GM18867 (cell line): Measurements from ENCODE around the gene LHX2.

Experiments
- ATAC-seq: cut with Tn5 transposase; IDR thresholded peaks from one replicate; pipeline ENCODE4 v1.9.1; 2021; ENCODE audit warnings: mild to moderate bottlenecking, moderate library complexity; ENCODE audit not compliant: unreplicated experiment

LHX2 gene

DNA sequence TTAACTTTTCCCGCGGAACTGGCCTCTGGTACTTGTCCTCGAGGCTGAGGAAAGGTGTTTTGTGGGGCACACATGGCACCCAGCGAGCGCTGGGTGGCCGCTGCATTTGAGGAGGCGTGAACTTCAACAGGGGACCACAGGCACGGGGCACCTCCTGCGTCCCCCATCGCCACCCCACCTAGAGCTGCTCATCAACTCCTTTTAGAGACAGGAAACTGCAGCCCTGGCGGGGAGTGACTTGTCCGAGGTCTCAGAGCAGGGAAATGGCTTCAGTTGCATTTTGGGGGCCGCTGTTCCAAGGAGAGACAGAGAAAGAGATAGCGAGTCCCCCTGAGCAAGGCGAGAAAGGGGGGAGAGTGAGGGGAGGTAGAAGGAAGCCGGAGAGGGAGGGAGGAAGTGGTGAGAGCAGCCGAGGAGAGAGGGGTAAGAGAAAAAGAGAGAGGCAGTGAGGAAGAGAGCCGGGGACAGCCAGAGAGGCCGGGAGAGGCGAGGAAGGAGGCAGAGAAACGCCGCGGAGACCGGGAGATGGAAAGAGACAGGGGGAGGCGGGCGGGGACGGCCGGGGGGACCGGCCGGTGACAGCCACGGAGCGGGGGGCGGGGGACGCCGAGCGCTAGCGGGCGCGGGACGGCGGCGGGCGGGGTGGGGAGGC, 12.5 kb upstream of the LHX2 start:
- ATAC-seq = no peak

DNA sequence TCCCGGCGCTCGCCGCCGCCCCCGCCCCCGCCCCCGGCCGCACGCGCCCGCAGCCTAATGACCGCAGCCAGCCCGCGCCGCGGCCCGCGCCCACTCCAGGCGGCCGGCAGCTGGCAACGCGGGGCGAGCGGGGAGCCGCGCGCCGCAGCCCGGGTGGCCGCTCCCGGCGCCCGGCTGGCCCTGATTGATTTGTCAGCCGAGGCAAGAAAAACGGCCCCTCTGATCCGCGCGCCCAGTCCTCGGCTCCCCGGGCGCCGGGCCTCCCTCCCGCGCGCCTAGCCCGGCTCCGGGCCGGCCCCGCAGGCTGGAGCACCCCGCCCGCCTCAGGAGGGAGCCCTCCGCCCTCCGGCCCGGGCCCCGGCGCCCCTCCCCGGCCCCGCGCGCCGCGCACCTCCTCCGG, 11.9 kb upstream of the LHX2 start:
- ATAC-seq = no peak

DNA sequence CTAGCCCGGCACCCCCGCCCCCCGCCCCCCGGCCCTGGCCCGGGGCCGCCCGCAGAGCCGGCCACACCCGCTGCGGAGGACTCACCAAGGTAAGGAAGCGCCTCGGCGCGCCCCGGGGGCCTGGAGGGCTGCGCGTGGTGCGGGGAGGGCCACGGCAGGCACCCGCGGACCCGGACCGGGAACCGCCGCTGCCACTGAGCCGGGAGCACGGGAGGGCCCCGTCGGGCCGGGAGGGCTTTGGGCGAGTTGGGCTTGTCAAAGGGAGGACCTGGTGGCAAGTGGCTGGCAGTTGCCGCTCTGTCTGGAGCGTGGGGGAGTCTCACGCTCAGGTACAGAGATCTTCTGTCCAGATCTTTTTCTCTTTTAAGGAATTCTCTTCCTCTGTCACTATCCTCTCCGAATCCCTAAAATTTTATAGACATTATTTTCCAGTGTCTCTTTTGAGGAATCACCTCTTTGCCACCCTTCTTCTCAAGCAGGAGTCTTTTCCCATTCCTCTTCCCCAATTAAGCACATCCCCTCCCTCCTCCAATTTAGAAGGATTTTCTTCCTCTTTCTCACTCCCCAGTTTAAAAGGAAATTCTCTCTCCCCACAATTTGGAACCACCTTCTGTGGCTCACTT, 11.3 kb upstream of the LHX2 start:
- ATAC-seq = no peak

DNA sequence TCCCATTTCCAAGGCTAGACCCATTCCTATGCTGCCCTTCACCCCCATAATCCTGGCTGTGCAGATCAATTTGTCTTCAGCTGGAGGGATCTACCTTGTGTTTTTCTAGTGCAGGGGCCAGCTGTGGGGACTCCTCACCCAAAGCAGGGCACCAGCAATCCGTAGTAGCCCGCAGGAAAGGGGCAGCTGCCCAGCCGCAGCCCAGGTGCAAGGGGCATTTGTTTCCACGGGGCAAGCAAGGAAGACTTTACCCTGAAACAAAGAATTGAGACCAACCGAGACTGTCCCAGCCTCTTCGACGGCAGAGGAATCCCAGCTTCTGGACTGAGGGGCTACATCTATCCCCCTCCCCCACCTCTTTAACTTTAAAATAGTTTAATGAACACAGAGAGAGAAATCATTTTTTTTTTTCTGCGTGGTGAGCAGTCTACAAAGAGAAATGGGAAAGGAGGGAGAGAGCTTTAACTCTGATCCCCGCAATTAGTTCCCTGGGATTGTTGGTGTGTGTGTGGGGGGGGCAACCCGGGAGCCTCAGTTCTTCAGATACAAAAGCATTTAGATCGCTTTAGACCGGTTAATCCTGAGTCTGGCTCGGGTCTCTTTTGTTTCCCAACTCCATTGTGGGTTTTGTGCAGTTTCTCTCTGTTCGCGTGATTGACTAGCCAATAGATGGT, 10.6 kb upstream of the LHX2 start:
- no peak for ATAC-seq

DNA sequence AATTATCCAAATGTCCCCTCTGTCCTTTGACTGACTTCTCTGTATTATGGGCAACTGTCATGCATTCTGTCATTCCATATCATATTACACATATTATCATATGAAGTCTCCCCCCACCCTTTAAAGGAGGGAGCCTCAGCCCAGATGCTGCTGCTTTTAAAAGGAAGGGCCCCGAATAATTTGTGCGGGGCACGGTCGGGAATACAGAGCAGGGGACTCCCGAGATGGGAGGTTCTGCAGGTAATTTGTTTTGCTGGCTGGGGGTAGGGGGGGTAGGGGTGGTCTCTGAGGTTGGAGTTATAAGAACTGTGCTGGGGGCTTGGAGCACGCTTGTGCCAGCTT, 10.1 kb upstream of the LHX2 start:
- no peak for ATAC-seq

DNA sequence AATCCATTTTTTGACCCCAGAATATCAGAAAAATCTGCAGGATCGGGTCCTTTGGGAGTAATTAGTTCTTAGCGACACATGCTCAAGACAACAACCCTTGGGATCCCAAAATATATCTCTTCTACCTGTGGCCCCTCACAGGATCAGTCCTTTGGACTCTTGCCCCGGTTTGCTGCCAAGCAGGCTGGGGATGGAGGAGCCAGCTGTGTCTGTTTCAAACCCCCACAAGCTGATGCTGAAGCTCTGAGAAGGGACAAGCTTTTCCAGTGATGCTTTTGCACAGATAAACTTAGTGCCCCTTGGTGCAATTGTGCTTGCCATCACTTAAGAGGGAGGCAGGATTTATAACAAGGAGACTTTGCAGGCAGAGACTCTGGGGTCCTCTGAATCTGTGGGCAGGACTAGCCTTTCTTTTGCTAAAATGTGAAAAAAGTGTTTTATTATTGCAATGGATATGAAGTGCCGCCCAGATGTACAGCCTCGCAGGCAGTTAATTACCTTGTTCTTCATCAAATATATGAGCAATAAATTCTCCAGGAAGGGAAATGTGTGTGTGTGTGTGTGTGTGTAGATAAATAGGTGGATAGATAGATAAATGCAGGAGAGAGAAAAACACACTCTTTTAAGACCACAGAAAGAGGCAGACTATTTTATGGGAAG, 9.6 kb upstream of the LHX2 start:
- ATAC-seq = no peak

DNA sequence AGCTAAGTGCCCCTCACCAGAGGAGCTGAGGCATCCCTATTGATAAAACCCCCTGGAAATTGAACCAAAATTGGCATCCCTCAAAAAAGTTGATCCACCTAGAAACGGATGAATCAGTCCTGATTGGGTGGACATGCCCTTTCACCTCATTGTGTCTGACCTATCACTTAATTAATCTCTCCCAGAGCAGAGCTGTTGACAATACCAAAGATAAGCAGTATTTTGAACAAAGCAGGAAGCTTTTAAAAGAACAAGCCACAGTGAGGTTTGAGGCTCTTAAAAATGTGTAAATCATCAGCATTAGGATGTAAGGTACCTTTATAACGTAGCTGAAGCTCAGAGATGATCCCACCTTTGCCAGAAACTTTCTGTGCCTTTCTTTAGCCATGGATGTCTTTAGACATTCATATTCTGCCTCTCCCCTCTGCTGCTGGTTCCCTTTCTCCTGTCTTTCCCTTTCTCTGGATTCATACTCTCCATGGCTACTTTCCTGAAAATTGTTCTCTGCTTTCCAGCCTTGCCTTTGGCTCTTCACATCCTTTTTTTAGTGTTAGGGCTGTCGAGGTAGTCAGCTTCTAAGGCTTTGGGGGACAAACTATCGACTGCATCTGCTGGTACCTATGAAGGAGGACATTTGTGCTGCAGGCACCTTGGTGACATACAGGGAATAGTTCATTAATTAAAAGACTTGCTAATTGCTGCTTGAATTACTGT, 7.8 kb upstream of the LHX2 start:
- ATAC-seq = no peak

DNA sequence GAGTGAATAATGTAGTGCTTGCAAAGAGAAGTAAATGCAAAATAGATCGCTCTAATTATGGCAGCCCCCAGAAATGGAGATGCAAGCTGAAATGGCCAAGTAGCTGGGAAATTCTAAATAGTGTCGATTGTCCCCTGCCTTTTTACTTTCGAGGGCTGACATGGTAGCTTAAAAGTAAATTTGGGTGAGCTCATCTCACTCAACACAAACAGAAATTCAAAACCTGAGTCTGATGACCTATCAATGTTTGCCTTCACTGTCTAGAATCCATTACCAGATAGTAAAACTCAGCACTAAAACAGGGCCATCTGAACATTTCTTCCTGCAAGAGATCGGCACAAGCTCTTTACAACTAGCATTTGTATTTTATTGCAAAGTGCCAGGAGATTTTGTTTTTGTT, 7.0 kb upstream of the LHX2 start:
- ATAC-seq = no peak

DNA sequence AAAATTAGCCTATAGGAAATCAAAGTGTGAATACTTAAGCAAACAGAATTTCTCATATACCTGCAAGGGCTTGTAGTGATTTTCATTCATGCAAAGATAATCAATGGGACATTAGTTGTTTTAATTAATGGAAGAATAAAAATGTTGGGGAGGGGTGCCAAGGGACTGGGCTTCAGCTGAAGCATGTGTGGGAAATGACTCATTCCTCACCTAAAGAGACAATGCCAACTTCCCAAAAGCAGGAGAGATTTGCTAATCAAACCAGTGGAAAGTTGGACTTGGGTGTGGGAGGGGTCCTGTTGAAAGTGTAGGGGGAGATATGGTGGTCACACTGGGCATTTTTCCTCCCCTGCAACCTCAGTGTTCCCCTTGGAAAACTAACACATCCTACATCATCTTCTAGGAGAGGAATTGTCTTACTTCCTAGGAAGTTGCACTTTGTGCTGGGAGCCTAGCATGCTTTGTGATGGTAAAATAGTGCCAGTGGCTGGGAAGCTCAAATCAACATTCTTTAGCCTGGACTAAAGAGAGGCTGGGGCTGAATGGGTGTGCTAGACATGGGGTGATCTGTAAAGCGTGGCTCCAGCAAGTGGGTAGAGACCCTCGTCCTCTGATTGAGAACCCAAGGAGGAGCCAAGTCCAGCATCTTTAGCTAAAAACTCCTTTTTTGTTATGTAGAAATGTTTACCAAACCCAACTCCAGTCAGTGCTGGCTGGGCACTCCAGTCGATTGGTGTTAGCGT, 6.4 kb upstream of the LHX2 start:
- no peak for ATAC-seq

DNA sequence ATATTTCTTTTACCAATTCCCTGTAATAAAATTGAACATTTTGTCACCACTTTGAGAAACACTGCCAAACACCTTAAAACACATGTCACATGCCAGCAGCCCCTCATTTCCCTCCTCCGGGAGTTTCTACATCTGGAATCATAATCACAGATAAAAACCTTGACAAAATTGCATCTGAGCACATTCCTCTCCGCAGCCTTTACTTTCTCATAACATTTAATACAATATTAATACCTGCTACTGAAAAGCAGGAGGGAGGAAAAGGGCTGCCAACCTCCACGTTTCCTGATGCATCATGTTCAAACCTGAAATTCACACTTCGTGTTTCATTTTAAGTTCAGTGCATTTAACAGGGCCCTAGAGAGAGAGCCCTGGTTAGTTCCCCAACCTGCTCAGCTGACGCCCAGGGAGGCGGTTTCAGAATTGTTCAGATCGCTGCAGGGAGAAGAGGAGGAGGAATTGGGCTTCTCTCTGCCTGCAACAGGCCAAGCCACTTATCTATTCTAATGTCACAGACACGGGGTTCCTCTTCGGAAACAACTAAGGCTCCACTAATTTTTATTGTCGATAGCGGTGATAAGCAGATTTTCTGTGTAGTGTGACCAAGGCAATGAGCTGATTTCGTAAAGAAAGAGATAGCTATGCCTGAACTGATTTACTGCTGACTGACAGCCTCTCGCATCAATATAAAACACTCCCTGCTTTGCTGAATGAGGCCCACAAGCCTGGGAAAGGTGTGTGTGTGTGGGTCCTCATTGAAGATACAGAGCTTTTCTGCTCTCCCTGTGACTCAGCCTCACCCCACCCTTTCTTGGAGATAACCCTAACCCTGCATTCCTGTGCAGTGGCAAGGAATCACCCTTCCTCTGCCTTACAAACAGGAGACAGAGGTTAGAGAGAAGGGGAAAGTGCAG, 4.9 kb upstream of the LHX2 start:
- ATAC-seq = no peak

DNA sequence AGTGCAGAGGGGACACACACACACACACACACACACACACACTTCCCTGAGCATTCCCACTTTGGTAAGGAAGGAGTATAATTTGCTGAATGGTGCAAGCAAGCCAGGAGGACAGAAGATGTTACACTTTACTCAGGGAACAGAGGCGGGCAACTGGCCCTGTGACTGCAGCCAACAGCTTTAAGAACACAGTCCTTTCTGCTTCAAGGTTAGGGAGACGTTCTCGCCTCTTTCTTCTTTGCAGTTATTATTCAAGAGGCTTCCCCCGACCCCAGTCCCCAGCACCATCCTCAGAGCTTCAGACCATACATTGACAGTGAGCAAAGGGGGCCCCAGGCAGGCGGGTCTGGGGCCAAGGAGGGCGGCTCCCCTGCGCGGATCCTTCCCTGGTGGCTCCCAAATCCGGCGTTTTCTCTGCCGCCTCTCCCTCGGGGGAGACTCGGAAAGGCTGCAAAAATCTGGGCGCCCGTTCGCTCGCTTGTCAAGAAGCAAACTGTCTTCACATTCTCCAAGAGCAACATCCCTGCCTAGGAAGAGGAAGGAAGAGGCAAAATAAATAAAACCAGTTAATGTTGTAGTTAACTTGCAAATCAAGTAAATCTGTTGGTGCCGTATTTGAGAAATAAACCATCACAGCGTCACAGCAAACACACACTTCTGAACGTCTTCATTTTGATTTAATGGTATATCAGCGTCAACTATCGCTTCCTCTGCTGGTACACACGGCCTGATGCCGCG, 3.8 kb upstream of the LHX2 start:
- ATAC-seq = no peak

DNA sequence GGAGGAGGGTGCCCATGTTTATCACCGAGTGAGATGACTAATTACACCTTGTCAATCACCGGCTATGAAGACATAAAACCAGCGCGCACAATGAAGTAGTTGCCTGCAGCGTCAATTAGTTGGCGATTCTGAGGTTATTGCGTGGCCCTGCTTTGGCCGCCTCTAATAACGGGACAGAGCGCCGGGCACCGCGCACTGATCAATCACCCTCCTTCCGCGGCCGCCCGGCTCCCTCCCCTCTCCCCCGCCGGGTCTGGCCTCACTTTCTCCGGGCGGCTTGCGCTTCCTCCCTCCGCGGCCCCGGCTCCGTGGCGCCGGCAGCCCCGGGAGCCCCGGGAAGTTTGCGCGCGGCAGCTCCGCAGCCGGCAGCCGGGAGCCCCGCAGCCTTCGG, 3.3 kb upstream of the LHX2 start:
- ATAC-seq = no peak

DNA sequence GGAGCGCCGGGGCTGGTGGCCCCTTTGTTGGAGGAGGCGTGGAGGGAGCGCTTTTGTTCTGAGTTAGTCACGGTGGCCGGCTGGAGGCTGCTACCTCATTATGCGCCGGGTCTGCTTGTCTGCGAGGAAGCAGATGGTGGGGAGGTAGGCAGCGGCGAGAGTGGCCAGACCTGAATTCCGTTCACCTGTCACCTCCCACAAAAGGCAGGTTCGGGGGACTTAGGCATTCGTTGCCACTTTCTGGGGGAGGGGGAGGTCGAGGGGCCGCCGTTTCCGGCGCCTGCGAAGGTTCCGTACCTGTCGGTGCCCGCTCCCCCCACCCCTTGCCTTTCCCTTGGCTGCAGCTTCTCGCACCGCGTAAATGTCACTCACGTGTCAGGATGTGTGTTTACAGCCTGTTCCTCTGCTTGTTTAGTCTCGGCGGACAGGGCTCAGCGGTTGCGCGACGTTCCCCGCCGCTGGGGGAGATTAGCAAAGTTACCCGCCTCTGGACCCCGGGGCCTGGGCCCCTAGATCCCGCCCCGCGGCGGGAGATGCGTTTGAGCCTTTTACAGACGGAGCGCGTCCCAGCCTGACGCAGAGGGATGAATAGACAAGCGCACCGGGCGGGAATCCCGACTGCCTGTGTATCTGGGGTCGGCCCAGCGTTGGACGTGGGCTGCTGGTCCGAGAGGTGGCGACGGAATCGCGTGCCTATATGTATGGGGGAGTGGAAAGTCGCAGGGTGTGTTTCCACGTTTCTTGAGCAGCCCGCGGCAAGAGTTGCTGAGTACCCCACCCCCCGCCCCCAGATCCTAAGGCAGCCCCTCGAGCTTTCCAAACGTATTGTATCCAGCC, 2.7 kb upstream of the LHX2 start:
- ATAC-seq = no peak

DNA sequence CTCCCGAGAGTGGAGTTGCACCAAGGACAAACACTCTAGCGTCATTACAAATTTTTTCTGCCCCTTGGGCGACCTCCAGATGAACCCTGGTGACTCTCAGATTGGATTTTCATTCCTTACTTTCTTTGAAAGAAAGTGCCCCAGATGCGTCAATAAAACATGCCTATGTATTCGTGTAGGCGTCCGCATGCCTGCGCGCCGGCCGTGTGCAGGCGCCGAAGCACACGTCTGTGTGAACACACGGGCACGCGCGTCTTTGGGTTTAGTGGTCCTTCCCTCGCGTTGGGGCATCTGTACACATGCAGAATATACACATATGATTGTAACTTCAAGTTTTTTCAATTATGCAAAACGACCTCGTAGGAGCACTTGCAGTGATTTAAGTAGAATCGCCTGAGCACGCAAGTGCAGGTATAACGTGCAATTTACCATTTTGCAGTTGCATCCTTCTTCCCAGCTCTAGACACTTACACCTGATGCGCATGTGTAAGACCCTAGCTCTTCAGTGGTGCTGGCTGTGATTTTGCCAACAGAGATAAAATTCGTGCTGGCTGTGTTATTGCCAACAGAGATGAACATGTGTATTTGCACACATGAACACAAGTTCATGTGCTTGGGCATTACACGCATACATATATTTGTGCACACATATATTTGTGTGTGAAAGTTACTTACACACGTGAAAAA, 1.9 kb upstream of the LHX2 start:
- ATAC-seq = no peak

DNA sequence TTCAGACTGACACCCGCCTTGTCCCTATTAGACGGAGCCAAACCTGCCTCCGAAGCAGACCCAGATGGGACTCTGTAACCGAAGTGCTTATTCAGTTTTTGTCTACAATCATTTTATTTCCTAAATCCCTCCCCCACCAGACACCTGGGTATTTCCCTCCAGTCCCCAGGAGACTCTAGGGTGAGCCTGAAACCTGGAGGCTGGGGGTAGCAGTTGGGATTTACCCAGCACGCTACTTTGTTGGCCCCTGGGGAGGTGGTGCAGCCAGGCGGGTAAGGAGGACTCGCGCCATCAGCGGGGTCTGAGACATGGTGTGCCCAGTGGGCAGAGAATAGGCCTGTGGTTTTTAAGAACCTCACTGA, 1.3 kb upstream of the LHX2 start:
- no peak for ATAC-seq

DNA sequence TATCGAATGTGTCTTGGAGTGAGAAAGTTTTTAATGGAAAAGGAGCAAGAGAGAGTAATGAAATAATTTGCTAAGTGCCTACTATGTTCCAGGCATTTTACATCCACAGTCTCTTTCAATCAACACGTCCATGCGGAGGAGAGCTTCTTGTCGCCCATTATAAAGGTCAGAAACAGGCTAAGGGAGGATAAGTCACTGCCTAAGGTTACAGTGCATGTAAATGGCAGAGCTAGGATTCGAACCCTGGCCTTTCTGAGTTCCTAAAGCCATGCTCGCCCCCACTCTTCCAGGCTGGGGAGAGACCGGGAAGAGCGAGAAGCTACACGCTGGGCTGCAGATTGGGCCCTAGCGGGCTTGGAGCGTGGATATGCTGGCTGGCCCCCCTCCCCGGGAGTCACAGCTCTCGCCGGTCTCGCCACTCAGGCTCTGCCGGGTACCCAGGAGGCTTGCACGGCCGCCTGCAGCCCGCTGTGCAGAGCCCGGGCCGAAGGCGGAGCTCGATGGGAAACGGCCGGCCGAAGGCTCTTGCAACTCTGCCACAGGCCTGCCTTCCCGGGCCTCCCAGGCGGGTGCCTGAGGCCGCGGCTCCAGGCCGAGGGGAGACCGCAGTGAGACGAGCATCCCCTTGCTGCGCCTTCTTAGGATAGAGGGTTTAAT, 775 bp upstream of the LHX2 start:
- no peak for ATAC-seq
